ENCODE measurements around the gene ADRA1B.
"Not testable (repeated sequence)": the region's sequence is repeated elsewhere in the genome, so short reads cannot be mapped to it uniquely, and the experiment has no call there.

The ADRA1B gene

DNA sequence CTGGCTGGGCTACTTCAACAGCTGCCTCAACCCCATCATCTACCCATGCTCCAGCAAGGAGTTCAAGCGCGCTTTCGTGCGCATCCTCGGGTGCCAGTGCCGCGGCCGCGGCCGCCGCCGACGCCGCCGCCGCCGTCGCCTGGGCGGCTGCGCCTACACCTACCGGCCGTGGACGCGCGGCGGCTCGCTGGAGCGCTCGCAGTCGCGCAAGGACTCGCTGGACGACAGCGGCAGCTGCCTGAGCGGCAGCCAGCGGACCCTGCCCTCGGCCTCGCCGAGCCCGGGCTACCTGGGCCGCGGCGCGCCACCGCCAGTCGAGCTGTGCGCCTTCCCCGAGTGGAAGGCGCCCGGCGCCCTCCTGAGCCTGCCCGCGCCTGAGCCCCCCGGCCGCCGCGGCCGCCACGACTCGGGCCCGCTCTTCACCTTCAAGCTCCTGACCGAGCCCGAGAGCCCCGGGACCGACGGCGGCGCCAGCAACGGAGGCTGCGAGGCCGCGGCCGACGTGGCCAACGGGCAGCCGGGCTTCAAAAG, 55.7 kb downstream of the ADRA1B start:
- DNase-seq, result no peak

- no peak for DNase-seq
Measured at GRCh38 chr5:159972538-159973362, 56.5 kb downstream of the ADRA1B start.

GRCh38 chr5:159975462-159976019, 59.3 kb downstream of the ADRA1B start:
- DNase-seq, result no peak

DNA sequence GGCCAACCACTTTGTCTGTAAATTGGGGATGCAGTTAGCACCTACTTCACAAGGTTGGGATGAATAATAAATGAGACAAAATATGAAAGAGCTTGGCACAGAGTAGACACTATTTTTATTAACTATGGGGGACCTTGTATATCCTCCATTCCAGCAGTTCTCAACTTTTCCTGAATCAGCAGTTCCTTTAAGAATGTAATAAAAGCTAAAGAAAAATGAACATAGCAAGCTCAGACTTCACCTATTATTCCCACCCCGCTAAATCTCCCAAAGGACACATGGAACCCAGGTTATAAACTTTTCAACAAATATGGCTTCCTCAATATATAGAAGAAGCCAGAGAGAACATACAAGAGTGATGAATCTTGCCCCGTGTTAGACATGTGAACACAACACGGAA, 60.6 kb downstream of the ADRA1B start:
- no peak for DNase-seq

DNA sequence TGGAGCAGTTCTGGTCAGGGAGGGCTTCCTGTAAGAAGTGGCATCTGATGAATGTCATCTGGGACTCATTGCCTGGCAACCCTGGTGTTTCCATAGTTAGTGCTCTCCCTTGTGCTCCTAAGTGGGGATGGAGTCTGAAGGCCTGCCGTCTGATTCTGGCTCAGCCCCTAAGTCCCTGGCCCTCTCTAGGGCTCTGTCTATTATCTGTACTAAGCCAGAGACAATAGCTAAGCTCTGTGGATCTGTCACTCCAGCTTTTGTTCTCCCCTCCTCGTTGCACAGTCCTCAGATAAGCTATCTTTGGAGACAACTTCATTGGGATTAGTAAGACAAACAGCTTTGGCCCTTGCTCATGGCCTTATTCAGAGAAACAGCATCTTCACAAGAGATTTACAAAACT, 62.1 kb downstream of the ADRA1B start:
- DNase-seq, result no peak

DNA sequence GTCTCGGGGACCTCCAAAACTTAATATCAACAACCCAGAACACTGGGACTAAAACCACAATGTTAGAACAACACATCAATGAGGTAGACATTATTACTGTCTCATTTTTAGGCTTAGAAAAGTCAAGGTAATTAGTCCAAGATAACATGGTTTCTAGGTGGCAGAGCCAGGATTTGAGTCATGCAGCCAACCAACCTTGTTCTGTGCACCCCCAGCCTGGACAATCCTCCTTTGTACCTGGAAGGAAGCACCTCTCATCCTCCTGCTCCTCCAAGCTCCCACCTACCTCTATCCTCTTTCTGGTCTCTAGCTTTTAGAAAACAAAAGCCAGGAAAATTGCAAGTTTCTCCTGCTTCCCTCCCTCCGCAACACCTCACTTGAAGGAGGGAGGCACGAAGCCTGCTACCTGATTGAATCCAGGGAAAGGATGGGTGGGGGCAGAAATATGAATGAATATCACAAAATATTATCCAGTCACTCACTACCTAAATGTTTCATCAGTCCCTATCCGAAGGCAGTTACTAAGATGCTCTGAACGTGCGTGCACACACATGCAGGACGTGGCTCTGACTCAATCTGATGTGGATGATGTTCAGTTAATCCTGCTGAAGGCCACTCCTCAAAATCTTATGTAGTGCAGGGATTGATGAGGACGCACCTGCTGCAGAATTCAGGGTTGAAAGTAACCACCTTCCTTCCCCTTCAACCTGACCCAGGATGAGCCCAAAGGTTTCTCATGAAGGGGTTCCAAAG, 66.3 kb downstream of the ADRA1B start:
- no peak for DNase-seq

DNA sequence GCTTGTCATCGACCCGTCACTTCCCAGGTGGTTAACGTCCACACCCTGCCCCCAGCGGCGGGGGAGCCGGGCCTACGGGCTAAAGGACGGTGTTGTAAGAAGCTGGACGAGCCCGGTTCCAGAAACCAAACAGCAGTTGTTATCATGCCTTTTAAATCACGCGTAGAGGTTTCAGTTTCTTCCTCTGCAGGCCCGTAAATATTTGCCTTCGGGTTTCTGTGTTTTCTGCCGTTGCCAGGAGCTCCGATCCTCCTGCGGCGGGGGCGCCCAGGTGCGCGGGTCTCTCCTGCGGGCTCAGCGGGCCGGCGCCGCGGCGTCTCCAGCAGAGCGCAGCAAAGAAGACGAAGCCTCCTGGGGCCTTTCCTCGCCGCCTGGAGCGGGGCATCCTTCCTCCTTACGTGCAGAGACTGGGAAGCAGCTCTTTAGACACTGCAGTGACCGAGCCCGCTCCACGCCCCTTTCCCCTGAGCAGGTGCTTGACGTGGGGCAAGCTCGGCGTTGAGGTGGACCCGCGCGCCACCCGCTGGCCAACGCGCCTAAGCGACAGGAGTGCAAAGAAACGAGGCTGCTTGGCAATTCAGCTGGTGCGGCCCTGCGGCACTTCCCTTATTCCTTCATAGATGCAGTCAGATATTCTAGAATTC, 70.9 kb downstream of the ADRA1B start:
- peak; percentile 71 for DNase-seq

DNA sequence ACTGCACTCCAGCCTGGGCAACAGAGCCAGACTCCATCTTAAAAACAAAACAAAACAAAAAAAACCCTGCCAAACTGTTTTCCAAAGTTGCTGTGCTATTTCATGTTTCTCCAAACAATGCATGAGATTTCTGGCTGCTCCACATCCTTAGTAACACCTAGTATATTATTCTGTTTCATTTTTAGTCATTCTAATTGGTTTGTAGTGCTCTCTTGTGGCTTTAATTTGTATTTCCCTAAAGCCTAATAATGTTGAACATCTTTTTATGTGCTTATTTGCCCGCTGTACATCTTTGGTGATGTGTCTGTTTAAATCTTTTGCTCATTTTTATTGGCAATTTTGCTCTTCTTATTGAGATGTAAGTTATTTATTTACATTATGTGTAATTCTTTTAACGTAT, 74.2 kb downstream of the ADRA1B start:
- DNase-seq, result no peak

DNA sequence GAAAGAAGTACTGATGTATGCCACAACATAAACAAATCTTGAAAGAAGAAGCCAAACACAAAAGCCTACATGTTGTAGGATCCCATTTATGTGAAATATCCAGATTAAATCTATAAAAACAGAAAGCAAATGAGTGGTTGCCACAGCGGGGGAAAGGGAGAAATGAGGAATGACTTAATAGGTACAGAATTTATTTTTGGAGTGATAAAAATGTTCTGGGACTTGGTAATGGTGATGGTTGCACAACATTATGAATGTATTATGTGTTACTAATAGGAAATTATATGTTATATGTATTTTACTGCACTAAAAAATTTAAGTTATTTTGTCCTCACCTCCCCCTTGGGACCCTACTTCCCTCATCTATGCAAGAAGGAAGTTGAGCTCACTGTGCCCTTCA, 76.3 kb downstream of the ADRA1B start:
- no peak for DNase-seq

DNA sequence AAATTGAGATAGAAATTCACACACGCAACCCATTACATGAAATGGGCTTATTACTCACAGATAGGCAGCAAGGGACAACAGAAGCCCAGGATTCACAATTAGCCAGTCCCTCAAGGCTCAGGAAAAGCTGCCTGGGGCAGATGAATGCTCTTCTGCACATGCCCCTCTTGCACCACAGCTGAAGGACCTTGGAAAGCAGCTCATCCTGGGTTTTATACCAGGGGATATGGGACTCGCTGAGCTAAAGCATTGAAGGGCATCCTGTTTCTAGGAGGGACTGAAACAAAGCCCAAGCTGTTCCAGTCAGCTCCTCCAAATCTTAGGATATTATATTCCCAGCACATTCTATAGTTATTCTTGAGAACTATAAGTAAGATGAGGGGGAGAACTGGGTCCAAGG, 76.9 kb downstream of the ADRA1B start:
- DNase-seq, result no peak

- no peak for DNase-seq
Measured at GRCh38 chr5:159995907-159996306, 79.6 kb downstream of the ADRA1B start.

GRCh38 chr5:160001457-160001856, 85.2 kb downstream of the ADRA1B start:
- DNase-seq, result no peak

DNA sequence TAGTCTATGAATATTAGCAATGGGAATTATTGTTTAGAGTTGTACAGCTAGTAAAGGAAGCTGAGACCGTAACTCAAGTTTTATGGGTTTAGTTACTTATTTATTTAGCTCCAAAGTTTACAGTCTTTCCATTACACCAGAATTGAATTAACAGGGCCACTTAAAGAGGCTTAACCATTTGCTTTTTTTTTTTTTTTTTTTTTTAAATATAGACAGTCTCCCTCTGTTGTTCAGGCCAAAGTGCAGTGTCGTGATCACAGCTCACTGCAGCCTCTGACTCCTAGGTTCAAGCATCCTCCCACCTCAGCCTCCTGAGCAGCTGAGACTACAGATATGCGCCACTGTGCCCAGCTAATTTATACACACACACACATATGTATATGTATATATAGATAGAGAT, 91.2 kb downstream of the ADRA1B start:
- no peak for DNase-seq

GRCh38 chr5:160008529-160008876, 92.2 kb downstream of the ADRA1B start:
- DNase-seq, result not testable (repeated sequence)

GRCh38 chr5:160008877-160009590, 92.8 kb downstream of the ADRA1B start, which contains the start of gene TTC1:
Gene TTC1, plus strand, starts transcription at chr5:160009139. Its CDS starts 1,390 bp downstream, at chr5:160010529.
- peak; percentile 94 for DNase-seq

- DNase-seq, result no peak
Measured at GRCh38 chr5:160009591-160009989, 93.3 kb downstream of the ADRA1B start.

GRCh38 chr5:160011471-160011870, 95.2 kb downstream of the ADRA1B start:
- DNase-seq, result no peak

DNA sequence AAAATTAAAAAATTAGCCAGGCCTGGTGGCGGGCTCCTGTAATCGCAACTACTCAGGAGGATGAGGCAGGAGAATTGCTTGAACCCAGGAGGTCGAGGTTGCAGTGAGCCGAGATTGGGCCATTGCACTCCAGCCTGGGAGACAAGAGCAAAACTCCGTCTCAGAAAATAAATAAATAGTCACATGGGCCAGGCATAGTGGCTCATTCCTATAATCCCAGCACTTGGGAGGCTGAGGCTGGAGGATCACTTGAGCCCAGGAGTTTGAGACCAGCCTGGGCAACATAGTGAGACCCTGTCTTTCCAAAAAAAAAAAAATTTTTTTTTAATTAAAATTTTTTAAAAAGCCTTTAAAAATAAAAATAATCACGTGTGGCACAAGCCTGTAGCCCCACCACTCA, 97.9 kb downstream of the ADRA1B start:
- not testable (repeated sequence) for DNase-seq

DNA sequence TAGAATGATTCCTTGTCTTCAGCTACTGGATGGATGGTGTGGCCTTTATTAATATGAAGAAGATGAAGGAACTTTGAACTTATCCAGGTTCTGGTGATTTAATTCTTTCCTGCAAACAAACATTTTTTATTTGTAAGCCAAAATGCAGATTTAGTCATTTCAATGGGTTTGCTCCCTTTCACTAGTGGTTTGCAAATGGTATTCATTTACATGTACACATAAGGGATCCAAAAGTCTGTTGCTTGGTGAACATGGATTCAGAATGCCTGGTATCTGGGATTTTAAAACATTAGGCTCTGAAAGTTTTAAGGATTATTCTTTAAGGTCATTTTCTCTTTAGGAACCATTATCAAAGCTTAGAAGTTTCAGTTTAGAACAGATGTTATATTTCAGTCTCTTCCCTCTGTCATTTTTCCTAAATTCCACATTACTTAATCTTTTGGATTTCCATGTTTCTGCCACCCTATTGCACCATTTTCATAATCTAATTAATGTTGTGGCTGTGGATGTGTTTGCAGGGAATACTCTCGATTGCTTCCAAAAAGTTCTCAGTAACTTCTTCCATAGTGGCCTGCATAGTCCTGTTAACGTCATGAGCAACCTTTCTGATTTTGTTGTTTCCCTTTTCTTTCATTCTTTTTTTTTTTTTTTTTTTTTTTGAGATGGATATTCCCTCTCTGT, 102.8 kb downstream of the ADRA1B start:
- no peak for DNase-seq

- no peak for DNase-seq
Measured at GRCh38 chr5:160020266-160020770, 104.0 kb downstream of the ADRA1B start.

DNA sequence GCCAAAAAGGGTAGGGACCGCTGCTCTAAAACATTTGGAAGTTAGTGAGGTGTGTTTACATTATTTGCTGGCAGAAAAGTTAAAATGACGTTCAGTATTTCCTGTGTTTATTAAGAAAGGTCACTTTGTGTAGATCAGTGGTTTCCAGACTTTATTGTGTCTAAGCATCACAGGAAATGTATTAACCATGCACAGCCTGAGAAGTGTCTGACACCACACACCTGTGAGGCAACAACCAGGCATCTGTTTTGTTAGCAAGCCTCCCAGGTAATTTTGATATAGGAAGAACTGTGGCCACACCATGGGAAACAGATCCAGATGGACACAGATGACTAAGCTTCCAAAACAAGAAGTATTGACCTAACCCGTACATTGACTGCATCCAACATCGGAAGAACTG, 104.7 kb downstream of the ADRA1B start:
- no peak for DNase-seq

Measured in stimulated activated CD4-positive, alpha-beta T cell treated with anti-CD3 and anti-CD28 coated beads, Interleukin-1b, Interleukin-23, amount 100 ng/mL, for 48 hours (primary cell).